Stimulated activated effector memory CD8-positive, alpha-beta T cell treated with anti-CD3 and anti-CD28 coated beads, Interleukin-12 subunit alpha, Interleukin-12 subunit beta, amount 100 ng/mL, for 72 hours (primary cell): Measurements from ENCODE around the gene WNT3A.
A peak's percentile ranks its signal among the peaks of the same experiment; 100 is the strongest.

Experiments
- ATAC-seq: fragments of 150-1000 bp; cut with Tn5 transposase; 2 replicates; pipeline ENCODE4 v1.10.0; 2021
- DNase-seq, 2 donors: peaks; one replicate each; pipeline ENCODE4 v3.0.0; 2021 to 2022; ENCODE audit warnings: low spot score in 2 of 2
- H3K27ac Mint-ChIP-seq: one replicate; pipeline ENCODE4 v1.8.0; 2022; ENCODE audit warnings: mild to moderate bottlenecking, mixed read lengths
- H3K36me3 Mint-ChIP-seq: one replicate; pipeline ENCODE4 v1.8.0; 2022; ENCODE audit warnings: mild to moderate bottlenecking, mixed read lengths
- H3K4me1 Mint-ChIP-seq: one replicate; pipeline ENCODE4 v1.8.0; 2022; ENCODE audit warnings: mixed read lengths
- H3K4me3 Mint-ChIP-seq: one replicate; pipeline ENCODE4 v1.8.0; 2022; ENCODE audit warnings: mild to moderate bottlenecking, mixed read lengths
- H3K9me3 Mint-ChIP-seq: one replicate; pipeline ENCODE4 v1.8.0; 2022; ENCODE audit warnings: mixed read lengths

Gene WNT3A

GRCh38 chr1:228005511-228006033 lies 1.2 kb upstream of the WNT3A start:
- no peak overlapping the region for H3K27ac Mint-ChIP-seq
- no peak overlapping the region for H3K4me3 Mint-ChIP-seq
- H3K4me1 Mint-ChIP-seq, result peaks cover 14% of the 10 kb centered on the region
- peak in 1 of 2 donors; percentile 51 for DNase-seq
- ATAC-seq, result no peak
- H3K9me3 Mint-ChIP-seq, result no peaks in the 10 kb centered on the region
- H3K36me3 Mint-ChIP-seq, result no peaks in the 10 kb centered on the region

- H3K9me3 Mint-ChIP-seq, result no peaks in the 10 kb centered on the region
- no peak for ATAC-seq
- peak in 1 of 2 donors; percentile 47 for DNase-seq
- no peaks in the 10 kb centered on the region for H3K36me3 Mint-ChIP-seq
- no peak overlapping the region for H3K27ac Mint-ChIP-seq
- peaks cover 14% of the 10 kb centered on the region for H3K4me1 Mint-ChIP-seq
- no peak overlapping the region for H3K4me3 Mint-ChIP-seq
These were observed 588 bp upstream of the WNT3A start for GRCh38 chr1:228006034-228006785.

GRCh38 chr1:228007049-228007800 lies 427 bp downstream of the WNT3A start:
- Mint-ChIP-seq H3K27ac (no peak overlapping the region), H3K4me1 (peaks cover 14% of the 10 kb centered on the region), H3K36me3 (no peaks in the 10 kb centered on the region), H3K9me3 (no peaks in the 10 kb centered on the region), H3K4me3 (no peak overlapping the region)
- peak in 1 of 2 donors; percentile 48 for DNase-seq
- no peak for ATAC-seq

DNA sequence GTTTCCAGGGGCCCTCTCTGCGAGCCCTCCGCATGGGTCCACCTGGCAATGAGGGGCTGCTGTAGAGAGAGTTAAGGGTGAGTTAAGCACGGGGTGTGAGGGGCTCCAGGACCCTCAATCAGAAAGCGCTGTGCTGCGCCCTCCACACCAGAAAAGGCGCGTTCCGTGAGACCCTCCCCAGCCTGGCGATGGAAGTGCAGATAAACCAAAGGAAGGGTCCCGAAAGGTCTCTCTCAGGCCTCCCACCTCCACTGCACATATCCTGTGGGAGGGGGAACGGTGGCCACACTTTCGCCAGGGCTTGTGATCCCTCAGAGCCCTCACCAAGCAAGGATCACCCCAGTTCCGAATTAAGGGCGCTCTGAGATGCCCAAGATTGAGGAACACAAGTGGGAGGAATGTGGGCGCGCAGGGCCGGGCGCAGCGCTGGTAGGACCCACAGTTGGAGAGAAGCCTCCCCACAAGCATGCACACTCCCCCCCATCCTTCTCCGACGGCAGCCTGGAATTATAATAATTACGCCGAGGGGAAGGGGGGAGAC lies 1.1 kb downstream of the WNT3A start:
- ATAC-seq, result no peak
- H3K27ac Mint-ChIP-seq, result no peak overlapping the region
- H3K36me3 Mint-ChIP-seq, result no peaks in the 10 kb centered on the region
- H3K4me3 Mint-ChIP-seq, result no peak overlapping the region
- peaks cover 14% of the 10 kb centered on the region for H3K4me1 Mint-ChIP-seq
- no peaks in the 10 kb centered on the region for H3K9me3 Mint-ChIP-seq
- DNase-seq, result peak in 1 of 2 donors; percentile 47

DNA sequence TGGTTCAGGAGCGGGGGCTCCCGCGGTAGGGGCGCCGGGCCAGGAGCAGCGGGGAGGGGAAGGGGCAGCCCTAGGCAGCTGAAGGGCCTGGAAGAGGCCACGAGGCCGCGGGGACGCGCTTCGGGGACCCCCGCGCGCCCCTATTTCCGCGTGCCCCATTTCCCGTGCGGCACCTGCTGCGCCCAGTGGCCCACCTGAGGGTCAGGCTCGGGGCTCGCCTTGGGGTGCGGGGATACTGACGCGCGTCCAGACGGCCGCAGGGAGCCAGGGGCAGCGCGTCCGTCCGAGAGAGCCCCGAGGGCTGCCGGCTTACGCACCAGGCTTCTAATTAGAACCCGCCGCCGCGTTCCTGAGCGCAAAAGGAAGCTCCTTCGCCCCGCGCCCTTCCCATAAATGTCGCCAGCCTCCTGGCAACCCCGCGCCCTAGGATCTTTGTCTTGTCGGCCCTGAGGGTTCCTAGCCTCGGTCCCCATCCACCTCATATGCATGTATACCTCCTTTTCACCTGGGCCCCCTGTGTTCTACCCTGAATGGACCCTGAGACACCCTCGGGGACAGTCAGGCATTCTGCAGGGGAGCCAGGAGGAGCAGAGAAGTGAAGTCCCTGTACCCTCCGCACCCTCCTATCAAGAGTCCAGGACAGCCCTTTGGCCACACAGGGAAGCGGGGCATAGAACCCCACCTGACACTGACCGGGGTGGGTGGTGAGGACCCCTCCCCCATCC lies 1.8 kb downstream of the WNT3A start:
- H3K4me3 Mint-ChIP-seq, result peak overlapping the region; percentile 32
- ATAC-seq (no peak), DNase-seq (peak in 1 of 2 donors; percentile 49)
- no peak overlapping the region for H3K27ac Mint-ChIP-seq
- H3K36me3 Mint-ChIP-seq, result peaks cover 5% of the 10 kb centered on the region
- no peaks in the 10 kb centered on the region for H3K9me3 Mint-ChIP-seq
- peaks cover 14% of the 10 kb centered on the region for H3K4me1 Mint-ChIP-seq

GRCh38 chr1:228009116-228009827 lies 2.5 kb downstream of the WNT3A start:
- no peak for ATAC-seq
- Mint-ChIP-seq H3K9me3 (no peaks in the 10 kb centered on the region), H3K36me3 (peaks cover 5% of the 10 kb centered on the region), H3K27ac (no peak overlapping the region), H3K4me3 (peak overlapping the region; percentile 32), H3K4me1 (peaks cover 14% of the 10 kb centered on the region)
- DNase-seq, result peak in 1 of 2 donors; percentile 46

GRCh38 chr1:228009828-228010775 lies 3.3 kb downstream of the WNT3A start:
- Mint-ChIP-seq H3K9me3 (no peaks in the 10 kb centered on the region), H3K4me1 (peaks cover 14% of the 10 kb centered on the region), H3K27ac (no peak overlapping the region), H3K36me3 (peaks cover 5% of the 10 kb centered on the region), H3K4me3 (peak overlapping the region; percentile 32)
- no peak for ATAC-seq
- DNase-seq, result peak in 1 of 2 donors; percentile 47

DNA sequence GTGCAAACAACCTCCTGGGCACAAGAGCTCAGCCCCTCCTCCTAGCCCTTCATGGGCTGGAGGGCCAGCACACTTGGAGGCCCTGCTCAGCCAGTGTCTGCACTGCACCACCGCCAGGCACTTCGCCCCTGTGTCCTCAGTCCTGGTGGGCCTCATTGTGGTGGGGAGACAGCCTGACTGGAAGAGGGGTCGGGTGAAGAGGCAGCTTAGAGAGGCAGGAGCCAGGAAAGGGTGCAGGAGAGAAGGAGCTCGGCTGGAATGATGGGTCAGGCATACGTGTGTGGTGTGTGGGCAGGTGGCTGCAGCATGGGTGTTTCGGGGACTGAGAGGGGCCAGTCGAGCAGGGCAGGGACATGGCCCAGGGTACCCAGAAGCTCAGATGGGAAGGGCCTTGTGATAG lies 4.1 kb downstream of the WNT3A start:
- H3K36me3 Mint-ChIP-seq, result peaks cover 5% of the 10 kb centered on the region
- H3K27ac Mint-ChIP-seq, result no peak overlapping the region
- H3K9me3 Mint-ChIP-seq, result no peaks in the 10 kb centered on the region
- H3K4me1 Mint-ChIP-seq, result peaks cover 14% of the 10 kb centered on the region
- no peak overlapping the region for H3K4me3 Mint-ChIP-seq
- no peak for DNase-seq
- ATAC-seq, result no peak

- H3K9me3 Mint-ChIP-seq, result no peaks in the 10 kb centered on the region
- DNase-seq (peak in 1 of 2 donors; percentile 30), ATAC-seq (no peak)
- peaks cover 14% of the 10 kb centered on the region for H3K4me1 Mint-ChIP-seq
- peaks cover 5% of the 10 kb centered on the region for H3K36me3 Mint-ChIP-seq
- H3K4me3 Mint-ChIP-seq, result no peak overlapping the region
- H3K27ac Mint-ChIP-seq, result no peak overlapping the region
These were observed 5.0 kb downstream of the WNT3A start for GRCh38 chr1:228011721-228012311.

DNA sequence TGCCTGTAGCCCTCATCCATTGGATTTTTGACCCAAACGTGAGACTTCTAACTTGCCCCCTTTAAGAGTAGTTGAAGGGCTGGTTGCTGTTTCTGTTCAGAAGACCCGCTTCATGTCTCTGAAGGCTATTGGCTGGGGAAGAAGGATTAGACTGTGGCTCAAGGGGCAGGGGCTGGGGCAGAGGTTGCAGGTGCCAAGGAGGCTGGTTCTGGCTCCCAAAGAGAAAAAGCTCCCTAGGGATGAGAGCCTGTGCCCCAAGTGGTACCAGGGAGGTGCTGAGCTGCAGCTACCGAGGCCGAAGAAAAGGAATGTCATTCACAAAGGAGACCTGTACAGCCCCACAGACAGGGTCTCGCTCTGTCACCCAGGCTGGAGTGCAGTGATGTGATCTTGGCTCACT lies 5.8 kb downstream of the WNT3A start:
- ATAC-seq (no peak), DNase-seq (peak in 1 of 2 donors; percentile 35)
- no peaks in the 10 kb centered on the region for H3K9me3 Mint-ChIP-seq
- H3K4me1 Mint-ChIP-seq, result peaks cover 14% of the 10 kb centered on the region
- H3K27ac Mint-ChIP-seq, result no peak overlapping the region
- H3K4me3 Mint-ChIP-seq, result no peak overlapping the region
- H3K36me3 Mint-ChIP-seq, result peaks cover 5% of the 10 kb centered on the region

- Mint-ChIP-seq H3K4me1 (peaks cover 14% of the 10 kb centered on the region), H3K4me3 (no peak overlapping the region), H3K36me3 (peaks cover 5% of the 10 kb centered on the region), H3K27ac (no peak overlapping the region), H3K9me3 (no peaks in the 10 kb centered on the region)
- peak in 1 of 2 donors; percentile 42 for DNase-seq
- no peak for ATAC-seq
These were observed 6.5 kb downstream of the WNT3A start for GRCh38 chr1:228013131-228013934.

- Mint-ChIP-seq H3K27ac (no peak overlapping the region), H3K4me1 (peaks cover 7% of the 10 kb centered on the region), H3K9me3 (no peaks in the 10 kb centered on the region), H3K36me3 (peaks cover 5% of the 10 kb centered on the region), H3K4me3 (no peak overlapping the region)
- ATAC-seq, result no peak
- DNase-seq, result no peak
These were observed 7.4 kb downstream of the WNT3A start for GRCh38 chr1:228013935-228014930.
